Natural killer cell (primary cell): Measurements from ENCODE around the gene POLR1D. TPM values are rescaled to one million over a fixed set of nuclear protein-coding genes. Genes with fewer than 3 reads are reported as not detected.

Experiments
- total RNA-seq, 4 donors: library from RNA; stranded (reverse); fragments of 120-200 nt in 1 of 4; gene quantifications; one replicate each; pipeline versions ENCODE4 v1.2.3 to v1.2.4, GENCODE V29; 2013 to 2022

POLR1D gene
- total RNA-seq, 3 donors from 2014 or later (not counting 1 experiment from before 2014, with no cell fraction given), result 109 to 132 (median 116) TPM

Other genes starting within 250 kb of the POLR1D start
- 100 to 1,000 TPM; 129 to 132 (median 130) TPM for gene GTF3A, start 197.3 kb upstream of the POLR1D start, total RNA-seq
- 10 to 100 TPM; 30.2 to 56.6 (median 36.8) TPM for gene MTIF3, start 171.3 kb upstream of the POLR1D start, total RNA-seq
- 1 to 10 TPM; 4.5 to 6.6 (median 5.0) TPM for gene LNX2, start 1.4 kb upstream of the POLR1D start, total RNA-seq
- not detected for gene GSX1, start 170.6 kb downstream of the POLR1D start, total RNA-seq